BJ (cell line): ENCODE results near the gene HOXD8. TPM values are rescaled to one million over a fixed set of nuclear protein-coding genes. Genes with fewer than 3 reads are reported as not detected.

ENCODE experiments used
- CTCF ChIA-PET: fragments of 350-600 bp; formaldehyde crosslinking; extraction: SDS; loops from one replicate; lab custom pipeline; 2021; ENCODE audit warnings: antibody characterized with exemption, inconsistent platforms; lab: Yijun Ruan, JAX
- POLR2A ChIA-PET: fragments of 300-600 bp; sonication (Branson Sonifier 250); formaldehyde crosslinking; extraction: SDS; loops from one replicate; lab custom pipeline; 2021; ENCODE audit warnings: antibody characterized with exemption; lab: Charles Lee
- DNase-seq: peaks from one replicate; pipeline ENCODE4 v3.0.0-alpha.2; 2011; ENCODE audit warnings: low read depth
- H3K27me3 ChIP-seq: 2 replicates; pipeline ENCODE4 v1.6.0; 2011; ENCODE audit warnings: low read length; ENCODE audit not compliant: control insufficient read depth, insufficient read depth
- H3K36me3 ChIP-seq: 2 replicates; pipeline ENCODE4 v1.5.1; 2011; ENCODE audit warnings: low read length; ENCODE audit not compliant: control insufficient read depth, insufficient read depth
- H3K4me3 ChIP-seq: 2 replicates; pipeline ENCODE4 v1.5.1; 2011; ENCODE audit warnings: low read depth, mild to moderate bottlenecking, control low read depth, low read length
- polyA plus RNA-seq: library from polyadenylated mRNA; depleted of rRNA; stranded (reverse); fragments of >200 nt; gene quantifications from 2 replicates; pipeline ENCODE4 v1.2.3, GENCODE V29; 2011
- TF ChIP-seq, protein P1 (sequence below): IDR thresholded peaks from 2 replicates; pipeline ENCODE4 v1.5.1; 2011; ENCODE audit warnings: low read depth, mild to moderate bottlenecking, control low read depth, inconsistent platforms, low read length, moderate library complexity; ENCODE audit not compliant: insufficient read depth

The HOXD8 gene
- polyA plus RNA-seq, 1 experiment, result 0.86 TPM

DNA sequence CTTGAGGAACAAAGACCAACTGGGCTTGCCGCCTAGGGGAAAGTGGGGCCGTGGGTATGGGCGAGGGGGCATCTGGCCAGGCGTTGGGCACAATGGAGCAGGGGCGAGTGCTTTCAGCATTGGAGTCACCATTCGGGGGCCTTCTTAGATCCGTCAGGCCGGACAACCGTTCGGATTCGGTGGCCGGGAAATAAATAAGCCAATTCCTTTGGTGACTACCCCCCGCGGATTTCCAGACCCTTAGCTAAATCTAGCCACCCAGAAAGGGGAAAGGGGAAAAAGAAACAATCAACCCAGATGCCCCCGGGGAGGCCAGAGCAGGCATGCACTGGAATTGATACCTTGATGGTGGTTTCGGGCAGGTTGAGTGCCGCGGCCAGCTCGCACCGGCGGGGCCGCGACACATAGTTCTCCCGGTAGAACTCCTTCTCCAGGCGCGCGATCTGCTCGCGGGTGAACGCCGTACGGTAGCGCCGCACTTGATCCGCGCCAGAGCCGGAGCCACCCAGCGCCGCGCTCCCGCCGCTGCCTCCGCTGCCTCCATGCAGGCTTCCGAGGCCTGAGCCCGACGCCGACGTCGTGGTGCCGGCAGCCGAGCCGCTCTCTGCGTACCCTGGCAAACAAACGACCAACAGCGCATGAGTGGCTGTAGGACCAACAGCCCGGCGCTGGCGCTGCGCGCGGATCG is 47.5 kb upstream of the HOXD8 start:
- ChIA-PET POLR2A (no interaction called here), CTCF (interaction anchor here (0.6 to 4.9 kb wide), 7 partner anchors 10 to 666 kb away, joined by 3 to 75 read pairs (median 4); no protein-coding TSS in a partner anchor)
- DNase-seq, result no peak
- TF ChIP-seq, protein P1, sequence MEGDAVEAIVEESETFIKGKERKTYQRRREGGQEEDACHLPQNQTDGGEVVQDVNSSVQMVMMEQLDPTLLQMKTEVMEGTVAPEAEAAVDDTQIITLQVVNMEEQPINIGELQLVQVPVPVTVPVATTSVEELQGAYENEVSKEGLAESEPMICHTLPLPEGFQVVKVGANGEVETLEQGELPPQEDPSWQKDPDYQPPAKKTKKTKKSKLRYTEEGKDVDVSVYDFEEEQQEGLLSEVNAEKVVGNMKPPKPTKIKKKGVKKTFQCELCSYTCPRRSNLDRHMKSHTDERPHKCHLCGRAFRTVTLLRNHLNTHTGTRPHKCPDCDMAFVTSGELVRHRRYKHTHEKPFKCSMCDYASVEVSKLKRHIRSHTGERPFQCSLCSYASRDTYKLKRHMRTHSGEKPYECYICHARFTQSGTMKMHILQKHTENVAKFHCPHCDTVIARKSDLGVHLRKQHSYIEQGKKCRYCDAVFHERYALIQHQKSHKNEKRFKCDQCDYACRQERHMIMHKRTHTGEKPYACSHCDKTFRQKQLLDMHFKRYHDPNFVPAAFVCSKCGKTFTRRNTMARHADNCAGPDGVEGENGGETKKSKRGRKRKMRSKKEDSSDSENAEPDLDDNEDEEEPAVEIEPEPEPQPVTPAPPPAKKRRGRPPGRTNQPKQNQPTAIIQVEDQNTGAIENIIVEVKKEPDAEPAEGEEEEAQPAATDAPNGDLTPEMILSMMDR, result no peak
- Histone ChIP-seq H3K4me3 (no peak overlapping the region), H3K36me3 (no peaks in the 10 kb centered on the region), H3K27me3 (peaks cover 59% of the 10 kb centered on the region)

DNA sequence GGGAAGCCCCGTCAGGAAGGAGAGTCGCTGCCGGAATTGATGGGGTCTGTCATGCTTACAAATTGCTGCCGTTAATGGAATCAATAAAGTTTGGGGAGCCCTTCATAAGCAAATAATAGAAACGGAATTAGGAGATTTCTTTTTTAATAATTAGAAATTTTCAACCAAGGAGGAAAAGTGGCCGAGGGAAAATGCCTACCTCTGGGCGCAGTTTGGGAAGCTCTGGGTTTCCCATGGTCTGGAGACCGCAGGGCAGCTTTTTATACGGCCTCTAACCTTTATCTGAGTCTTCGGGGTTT is 47.0 kb upstream of the HOXD8 start:
- no peak for DNase-seq
- TF ChIP-seq, protein P1, result no peak
- H3K36me3 ChIP-seq, result no peaks in the 10 kb centered on the region
- peaks cover 59% of the 10 kb centered on the region for H3K27me3 ChIP-seq
- CTCF ChIA-PET, result interaction anchor here (1.0 to 4.9 kb wide), 4 partner anchors 10 to 667 kb away, joined by 3 to 75 read pairs (median 14); no protein-coding TSS in a partner anchor
- no peak overlapping the region for H3K4me3 ChIP-seq
- POLR2A ChIA-PET, result no interaction called here

GRCh38 chr2:176082824-176083751 is 46.4 kb upstream of the HOXD8 start:
- no peak overlapping the region for H3K4me3 ChIP-seq
- CTCF ChIA-PET, result interaction anchor here (1.3 to 4.9 kb wide), 3 partner anchors 11 to 395 kb away, joined by 3 to 75 read pairs (median 24); no protein-coding TSS in a partner anchor

DNA sequence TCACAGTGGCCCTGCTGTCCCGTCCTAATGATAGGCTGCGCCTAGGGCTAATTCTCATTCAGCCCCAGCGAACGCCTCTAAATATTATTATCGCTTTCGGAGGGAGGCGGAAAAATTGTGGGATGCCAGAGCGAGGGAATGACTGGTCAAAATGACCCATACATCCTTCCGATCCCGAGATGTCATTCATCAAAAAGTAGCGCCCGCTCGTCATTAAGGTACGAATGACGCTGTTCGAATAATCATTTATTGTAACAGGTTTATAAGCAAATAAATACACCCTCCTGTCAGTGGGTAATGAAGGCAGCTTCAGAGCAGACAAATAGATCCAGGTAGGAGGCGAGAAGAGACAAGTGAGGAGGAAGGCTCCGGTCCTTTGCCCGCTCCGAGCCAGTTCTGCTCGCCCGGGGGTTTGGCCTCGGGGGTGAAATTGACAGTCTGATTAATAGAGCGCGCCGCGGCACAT is 45.7 kb upstream of the HOXD8 start, which contains the start of gene EVX2:
Gene EVX2, minus strand, starts transcription at position 167 of the 466 bp plus-strand sequence. CDS start 186 bp downstream, outside the sequence.
- no peak within 1 kb of the TSS for H3K4me3 ChIP-seq
- CTCF ChIA-PET, result interaction anchor here (4.2 kb wide), 1 partner anchor 13 kb away, joined by 24 read pairs; no protein-coding TSS in a partner anchor
- H3K36me3 ChIP-seq, result no peaks in the 10 kb centered on the region
- POLR2A ChIA-PET, result no interaction called here
- H3K27me3 ChIP-seq, result peaks cover 62% of the 10 kb centered on the region
- no peak for DNase-seq
- TF ChIP-seq, protein P1, result no peak

More at GRCh38 chr2:176082824-176083751, 46.4 kb upstream of the HOXD8 start:
- POLR2A ChIA-PET, result no interaction called here
- Histone ChIP-seq H3K27me3 (peaks cover 62% of the 10 kb centered on the region), H3K36me3 (no peaks in the 10 kb centered on the region)
- TF ChIP-seq, protein P1, result no peak
- DNase-seq, result no peak
